Ishikawa (cell line): ENCODE data around the gene FBXL17.

Experiments
- CEBPB ChIP-seq: IDR thresholded peaks from 2 replicates; pipeline ENCODE4 v1.6.1; 2012
- CREB1 ChIP-seq: IDR thresholded peaks from 2 replicates; pipeline ENCODE4 v1.6.1; 2012; ENCODE audit warnings: low read depth
- EGR1 ChIP-seq: IDR thresholded peaks from 2 replicates; pipeline ENCODE4 v1.6.1; 2012
- EP300 ChIP-seq: IDR thresholded peaks from 2 replicates; pipeline ENCODE4 v1.6.1; 2012; ENCODE audit warnings: borderline replicate concordance
- FOXM1 ChIP-seq: IDR thresholded peaks from 2 replicates; pipeline ENCODE4 v1.6.1; 2012; ENCODE audit warnings: low read depth, borderline replicate concordance
- MAX ChIP-seq: IDR thresholded peaks from 2 replicates; pipeline ENCODE4 v1.6.1; 2012
- NFIC ChIP-seq: IDR thresholded peaks from 2 replicates; pipeline ENCODE4 v1.6.1; 2012
- RAD21 ChIP-seq: IDR thresholded peaks from 2 replicates; pipeline ENCODE4 v1.6.1; 2012; ENCODE audit warnings: low read depth
- REST ChIP-seq: IDR thresholded peaks from 2 replicates; pipeline ENCODE4 v1.6.1; 2012; ENCODE audit warnings: low read depth, mild to moderate bottlenecking
- TAF1 ChIP-seq: IDR thresholded peaks from 2 replicates; pipeline ENCODE4 v1.6.1; 2012; ENCODE audit warnings: low read depth, mild to moderate bottlenecking
- TCF12 ChIP-seq: IDR thresholded peaks from 2 replicates; pipeline ENCODE4 v1.6.1; 2012; ENCODE audit warnings: low read depth
- TEAD4 ChIP-seq: IDR thresholded peaks from 2 replicates; pipeline ENCODE4 v1.6.1; 2012
- USF1 ChIP-seq: IDR thresholded peaks from 2 replicates; pipeline ENCODE4 v1.6.1; 2012
- YY1 ChIP-seq: IDR thresholded peaks from 2 replicates; pipeline ENCODE4 v1.6.1; 2012; ENCODE audit warnings: low read depth
- ZBTB7A ChIP-seq: IDR thresholded peaks from 2 replicates; pipeline ENCODE4 v1.6.1; 2012; ENCODE audit warnings: low read depth

The FBXL17 gene

GRCh38 chr5:108398964-108399363 lies 17.1 kb upstream of the FBXL17 start:
- TF ChIP-seq YY1, result no peak
- TF ChIP-seq MAX, result no peak
- no peak for TF ChIP-seq USF1
- TF ChIP-seq CEBPB, result no peak
- TF ChIP-seq NFIC, result no peak
- TF ChIP-seq REST, result no peak
- TF ChIP-seq EP300, result no peak
- TF ChIP-seq CREB1, result no peak
- TF ChIP-seq EGR1, result no peak
- no peak for TF ChIP-seq TEAD4
- no peak for TF ChIP-seq FOXM1
- TF ChIP-seq RAD21, result no peak
- no peak for TF ChIP-seq TCF12

GRCh38 chr5:108387758-108388157 lies 5.9 kb upstream of the FBXL17 start:
- TF ChIP-seq MAX (no peak), REST (no peak), CREB1 (no peak), TAF1 (no peak), CEBPB (no peak), NFIC (no peak), USF1 (no peak), FOXM1 (no peak), EGR1 (no peak), RAD21 (no peak), YY1 (no peak)

- no peak for TF ChIP-seq TEAD4
- TF ChIP-seq YY1, result no peak
- TF ChIP-seq FOXM1, result no peak
- no peak for TF ChIP-seq ZBTB7A
- TF ChIP-seq CREB1, result no peak
- TF ChIP-seq CEBPB, result no peak
These were observed 4.6 kb upstream of the FBXL17 start for GRCh38 chr5:108386345-108387061.

- TF ChIP-seq REST (no peak), EP300 (no peak), USF1 (no peak), TAF1 (no peak), RAD21 (no peak), YY1 (no peak), TCF12 (no peak), ZBTB7A (no peak), MAX (no peak), TEAD4 (no peak), CREB1 (no peak), EGR1 (no peak), FOXM1 (no peak), NFIC (no peak)
These were observed 2.8 kb upstream of the FBXL17 start for GRCh38 chr5:108384741-108385140.
